ENCODE results near the gene NAMPT.

- TF ChIP-seq, protein P1, sequence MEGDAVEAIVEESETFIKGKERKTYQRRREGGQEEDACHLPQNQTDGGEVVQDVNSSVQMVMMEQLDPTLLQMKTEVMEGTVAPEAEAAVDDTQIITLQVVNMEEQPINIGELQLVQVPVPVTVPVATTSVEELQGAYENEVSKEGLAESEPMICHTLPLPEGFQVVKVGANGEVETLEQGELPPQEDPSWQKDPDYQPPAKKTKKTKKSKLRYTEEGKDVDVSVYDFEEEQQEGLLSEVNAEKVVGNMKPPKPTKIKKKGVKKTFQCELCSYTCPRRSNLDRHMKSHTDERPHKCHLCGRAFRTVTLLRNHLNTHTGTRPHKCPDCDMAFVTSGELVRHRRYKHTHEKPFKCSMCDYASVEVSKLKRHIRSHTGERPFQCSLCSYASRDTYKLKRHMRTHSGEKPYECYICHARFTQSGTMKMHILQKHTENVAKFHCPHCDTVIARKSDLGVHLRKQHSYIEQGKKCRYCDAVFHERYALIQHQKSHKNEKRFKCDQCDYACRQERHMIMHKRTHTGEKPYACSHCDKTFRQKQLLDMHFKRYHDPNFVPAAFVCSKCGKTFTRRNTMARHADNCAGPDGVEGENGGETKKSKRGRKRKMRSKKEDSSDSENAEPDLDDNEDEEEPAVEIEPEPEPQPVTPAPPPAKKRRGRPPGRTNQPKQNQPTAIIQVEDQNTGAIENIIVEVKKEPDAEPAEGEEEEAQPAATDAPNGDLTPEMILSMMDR (IDR thresholded peaks at IDR 0.05), result no peak
- TF ChIP-seq REST (IDR thresholded peaks at IDR 0.05; ENCODE audit: insufficient read depth in 1 of 2, low read depth in 2 of 2, low read length in 1 of 2) (no peak), SIN3A (IDR thresholded peaks at IDR 0.05; ENCODE audit: borderline replicate concordance, insufficient read depth, low read depth, low read length) (no peak), POLR2AphosphoS5 (IDR thresholded peaks at IDR 0.05; ENCODE audit: low read depth, low read length) (no peak)
These were observed 3.5 kb upstream of the NAMPT start for GRCh38 chr7:106288263-106288662.
